Neural progenitor cell (in vitro differentiated cells): ENCODE measurements around the gene INHBA. TPM values are rescaled to one million over a fixed set of nuclear protein-coding genes. Genes with fewer than 3 reads are reported as not detected.

ENCODE experiments used
- DNase-seq: peaks from one replicate; pipeline ENCODE4 v3.0.0-alpha.2; 2016; ENCODE audit warnings: low spot score
- H2AFZ ChIP-seq: fragments of 200-600 bp; sonication (generic); replicated peaks from 2 replicates; pipeline ENCODE4 v1.6.1; 2016; ENCODE audit warnings: antibody characterized with exemption
- H3F3A ChIP-seq: fragments of 200-600 bp; sonication (generic); 2 replicates; pipeline ENCODE4 v1.6.1; 2016; ENCODE audit warnings: antibody characterized with exemption, low read depth
- H3K27ac ChIP-seq: fragments of 200-600 bp; sonication (generic); 2 replicates; pipeline ENCODE4 v1.5.1; 2016; ENCODE audit warnings: mild to moderate bottlenecking
- H3K27me3 ChIP-seq: fragments of 200-600 bp; sonication (generic); 2 replicates; pipeline ENCODE4 v1.6.1; 2016; ENCODE audit warnings: mild to moderate bottlenecking, moderate library complexity
- H3K36me3 ChIP-seq: fragments of 200-600 bp; sonication (generic); 2 replicates; pipeline ENCODE4 v1.5.1; 2016
- H3K4me1 ChIP-seq: fragments of 200-600 bp; sonication (generic); 2 replicates; pipeline ENCODE4 v1.6.1; 2016; ENCODE audit warnings: mixed run types
- H3K4me2 ChIP-seq: fragments of 200-600 bp; sonication (generic); 2 replicates; pipeline ENCODE4 v1.6.1; 2016
- H3K4me3 ChIP-seq: fragments of 200-600 bp; sonication (generic); 2 replicates; pipeline ENCODE4 v1.5.1; 2016
- H3K79me2 ChIP-seq: fragments of 200-600 bp; sonication (generic); 2 replicates; pipeline ENCODE4 v1.6.1; 2016; ENCODE audit warnings: low read depth
- H3K9ac ChIP-seq: fragments of 200-600 bp; sonication (generic); 2 replicates; pipeline ENCODE4 v1.6.1; 2016
- H3K9me3 ChIP-seq: fragments of 200-600 bp; sonication (generic); 2 replicates; pipeline ENCODE4 v1.5.1; 2016; ENCODE audit warnings: low read depth
- H4K20me1 ChIP-seq: fragments of 200-600 bp; sonication (generic); 2 replicates; pipeline ENCODE4 v1.6.1; 2016; ENCODE audit warnings: low read depth
- H3K27ac Mint-ChIP-seq: 3 replicates; pipeline ENCODE4 v1.8.0; 2021; ENCODE audit warnings: mixed read lengths
- H3K27me3 Mint-ChIP-seq: 2 replicates; pipeline ENCODE4 v1.8.0; 2022; ENCODE audit warnings: low read depth, mild to moderate bottlenecking, inconsistent platforms, moderate library complexity, mixed read lengths; ENCODE audit not compliant: insufficient read depth
- H3K36me3 Mint-ChIP-seq: 3 replicates; pipeline ENCODE4 v1.8.0; 2021; ENCODE audit warnings: mixed read lengths
- H3K4me1 Mint-ChIP-seq: 3 replicates; pipeline ENCODE4 v1.8.0; 2021; ENCODE audit warnings: mixed read lengths
- H3K4me3 Mint-ChIP-seq: 3 replicates; pipeline ENCODE4 v1.8.0; 2021; ENCODE audit warnings: mild to moderate bottlenecking, moderate library complexity, mixed read lengths
- H3K9me3 Mint-ChIP-seq: 3 replicates; pipeline ENCODE4 v1.8.0; 2020; ENCODE audit warnings: mixed read lengths
- EZH2 ChIP-seq: fragments of 200-600 bp; sonication (generic); IDR thresholded peaks from 2 replicates; pipeline ENCODE4 v1.6.1; 2017; ENCODE audit warnings: antibody characterized with exemption, mild to moderate bottlenecking, moderate library complexity
- EZH2phosphoT487 ChIP-seq: fragments of 200-600 bp; sonication (generic); IDR thresholded peaks from 2 replicates; pipeline ENCODE4 v1.6.1; 2017; ENCODE audit warnings: antibody characterized with exemption
- total RNA-seq: library from RNA; depleted of rRNA; stranded (reverse); fragments of >200 nt; gene quantifications from 2 replicates; pipeline ENCODE4 v1.2.3, GENCODE V29; 2015; ENCODE audit warnings: low replicate concordance
- TF ChIP-seq, protein P1 (sequence below): fragments of 200-600 bp; sonication (generic); IDR thresholded peaks from 2 replicates; pipeline ENCODE4 v1.5.1; 2017; ENCODE audit warnings: antibody characterized with exemption, mild to moderate bottlenecking

INHBA gene
- total RNA-seq, 1 donor from 2014 or later: 0.09 TPM

DNA sequence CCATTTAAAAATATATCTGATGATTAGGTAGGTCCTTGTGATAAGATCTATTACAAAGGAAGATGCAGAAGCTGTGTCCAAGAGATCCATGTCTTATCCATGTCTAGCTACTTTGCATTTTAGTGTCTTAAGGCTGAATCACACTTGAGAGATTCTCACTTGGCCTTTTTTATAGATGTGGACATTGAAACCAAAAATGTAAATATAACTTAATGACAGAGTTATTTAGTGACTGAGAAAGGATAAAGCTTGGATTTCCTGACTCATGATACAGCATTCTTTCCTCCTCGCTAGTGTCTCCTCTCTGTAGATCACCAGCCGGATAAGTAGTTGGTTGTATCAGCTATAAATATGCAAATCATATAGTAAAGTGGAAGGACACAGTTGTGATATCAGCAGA lies 23.3 kb downstream of the INHBA start:
- H3K27me3 ChIP-seq: no peaks in the 10 kb centered on the region
- no peak overlapping the region for H3K4me2 ChIP-seq
- H3K4me3 ChIP-seq: no peak overlapping the region
- no peak for DNase-seq
- no peaks in the 10 kb centered on the region for H3K36me3 ChIP-seq
- H3K27me3 Mint-ChIP-seq: no peaks in the 10 kb centered on the region
- no peak overlapping the region for H3K27ac Mint-ChIP-seq
- H3F3A ChIP-seq: peaks cover 9% of the 10 kb centered on the region
- H3K4me1 Mint-ChIP-seq: no peaks in the 10 kb centered on the region
- peaks cover 14% of the 10 kb centered on the region for H3K4me1 ChIP-seq
- H3K4me3 Mint-ChIP-seq: no peak overlapping the region
- H3K36me3 Mint-ChIP-seq: no peaks in the 10 kb centered on the region
- no peak overlapping the region for H3K27ac ChIP-seq
- H3K9ac ChIP-seq: no peak overlapping the region
- H4K20me1 ChIP-seq: no peaks in the 10 kb centered on the region
- H3K9me3 ChIP-seq: no peaks in the 10 kb centered on the region
- no peaks in the 10 kb centered on the region for H3K79me2 ChIP-seq
- H3K9me3 Mint-ChIP-seq: no peaks in the 10 kb centered on the region
- no peak for TF ChIP-seq EZH2
- H2AFZ ChIP-seq: no peak overlapping the region

DNA sequence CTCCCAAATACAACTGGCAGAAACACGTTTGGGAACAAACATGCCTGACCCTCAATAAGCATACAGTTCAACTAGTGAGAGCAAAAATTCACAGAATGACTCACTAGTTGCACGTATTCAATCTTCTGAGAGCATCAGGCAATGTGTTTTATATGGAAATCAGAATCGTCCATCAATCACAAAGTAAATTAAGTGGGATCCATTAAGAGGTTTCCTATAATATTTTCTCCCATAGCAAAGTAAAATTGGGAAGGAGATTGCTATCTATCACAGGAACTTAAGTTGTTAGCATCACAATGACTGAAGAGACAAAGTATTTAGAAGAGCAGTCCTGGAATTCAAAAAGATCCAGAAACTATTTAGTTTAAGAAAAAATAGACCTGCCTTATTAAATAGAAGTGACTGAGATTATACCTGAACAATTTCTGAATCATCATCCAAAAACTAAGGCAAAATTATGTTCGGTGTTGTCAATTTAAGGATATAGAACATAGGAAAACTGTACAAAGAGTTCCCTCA lies 28.3 kb downstream of the INHBA start:
- no peaks in the 10 kb centered on the region for H3K36me3 Mint-ChIP-seq
- H3K4me1 ChIP-seq: no peaks in the 10 kb centered on the region
- H3K9ac ChIP-seq: no peak overlapping the region
- no peaks in the 10 kb centered on the region for H3K9me3 ChIP-seq
- no peaks in the 10 kb centered on the region for H3K27me3 Mint-ChIP-seq
- H3K36me3 ChIP-seq: no peaks in the 10 kb centered on the region
- H3K27ac ChIP-seq: no peak overlapping the region
- no peaks in the 10 kb centered on the region for H3K27me3 ChIP-seq
- H2AFZ ChIP-seq: no peak overlapping the region
- DNase-seq: no peak
- H3K27ac Mint-ChIP-seq: no peak overlapping the region
- no peak overlapping the region for H3K4me3 ChIP-seq
- no peaks in the 10 kb centered on the region for H3K79me2 ChIP-seq
- no peak overlapping the region for H3K4me2 ChIP-seq
- no peaks in the 10 kb centered on the region for H3F3A ChIP-seq
- no peaks in the 10 kb centered on the region for H3K4me1 Mint-ChIP-seq
- no peak for TF ChIP-seq EZH2phosphoT487
- TF ChIP-seq, protein P1, sequence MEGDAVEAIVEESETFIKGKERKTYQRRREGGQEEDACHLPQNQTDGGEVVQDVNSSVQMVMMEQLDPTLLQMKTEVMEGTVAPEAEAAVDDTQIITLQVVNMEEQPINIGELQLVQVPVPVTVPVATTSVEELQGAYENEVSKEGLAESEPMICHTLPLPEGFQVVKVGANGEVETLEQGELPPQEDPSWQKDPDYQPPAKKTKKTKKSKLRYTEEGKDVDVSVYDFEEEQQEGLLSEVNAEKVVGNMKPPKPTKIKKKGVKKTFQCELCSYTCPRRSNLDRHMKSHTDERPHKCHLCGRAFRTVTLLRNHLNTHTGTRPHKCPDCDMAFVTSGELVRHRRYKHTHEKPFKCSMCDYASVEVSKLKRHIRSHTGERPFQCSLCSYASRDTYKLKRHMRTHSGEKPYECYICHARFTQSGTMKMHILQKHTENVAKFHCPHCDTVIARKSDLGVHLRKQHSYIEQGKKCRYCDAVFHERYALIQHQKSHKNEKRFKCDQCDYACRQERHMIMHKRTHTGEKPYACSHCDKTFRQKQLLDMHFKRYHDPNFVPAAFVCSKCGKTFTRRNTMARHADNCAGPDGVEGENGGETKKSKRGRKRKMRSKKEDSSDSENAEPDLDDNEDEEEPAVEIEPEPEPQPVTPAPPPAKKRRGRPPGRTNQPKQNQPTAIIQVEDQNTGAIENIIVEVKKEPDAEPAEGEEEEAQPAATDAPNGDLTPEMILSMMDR: no peak
- TF ChIP-seq EZH2: no peak
- H4K20me1 ChIP-seq: no peaks in the 10 kb centered on the region
- H3K4me3 Mint-ChIP-seq: no peak overlapping the region
- H3K9me3 Mint-ChIP-seq: no peaks in the 10 kb centered on the region

DNA sequence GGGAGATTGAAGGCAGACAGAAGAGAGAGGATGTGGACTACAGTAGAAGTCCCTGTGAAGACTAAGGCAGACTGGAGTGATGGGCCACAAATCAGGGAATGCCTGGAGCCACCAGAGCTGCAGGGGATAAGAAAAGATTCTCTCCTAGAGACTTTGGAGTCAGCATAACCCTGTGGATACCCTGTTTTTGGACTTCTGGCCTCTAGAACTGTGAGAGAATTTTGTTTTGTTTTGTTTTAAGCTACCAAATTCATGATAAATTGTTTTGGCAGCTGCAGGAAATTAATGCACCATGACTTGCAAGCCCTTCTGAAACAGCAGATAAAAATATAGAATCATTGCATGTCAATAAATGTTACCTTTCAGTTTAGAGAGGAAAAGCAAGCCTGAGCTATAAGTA lies 41.3 kb downstream of the INHBA start:
- Mint-ChIP-seq H3K9me3 (no peaks in the 10 kb centered on the region), H3K4me1 (no peaks in the 10 kb centered on the region), H3K27ac (no peak overlapping the region), H3K27me3 (no peaks in the 10 kb centered on the region), H3K36me3 (no peaks in the 10 kb centered on the region), H3K4me3 (no peak overlapping the region)
- H3K9ac ChIP-seq: no peak overlapping the region
- no peak for DNase-seq
- H3K36me3 ChIP-seq: no peaks in the 10 kb centered on the region
- no peaks in the 10 kb centered on the region for H4K20me1 ChIP-seq
- H3K4me2 ChIP-seq: no peak overlapping the region
- no peaks in the 10 kb centered on the region for H3K9me3 ChIP-seq
- H2AFZ ChIP-seq: no peak overlapping the region
- H3K79me2 ChIP-seq: no peaks in the 10 kb centered on the region
- H3K27me3 ChIP-seq: no peaks in the 10 kb centered on the region
- no peaks in the 10 kb centered on the region for H3K4me1 ChIP-seq
- no peak overlapping the region for H3K4me3 ChIP-seq
- no peaks in the 10 kb centered on the region for H3F3A ChIP-seq
- TF ChIP-seq, protein P1: no peak
- TF ChIP-seq EZH2: no peak
- TF ChIP-seq EZH2phosphoT487: no peak
- H3K27ac ChIP-seq: no peak overlapping the region

DNA sequence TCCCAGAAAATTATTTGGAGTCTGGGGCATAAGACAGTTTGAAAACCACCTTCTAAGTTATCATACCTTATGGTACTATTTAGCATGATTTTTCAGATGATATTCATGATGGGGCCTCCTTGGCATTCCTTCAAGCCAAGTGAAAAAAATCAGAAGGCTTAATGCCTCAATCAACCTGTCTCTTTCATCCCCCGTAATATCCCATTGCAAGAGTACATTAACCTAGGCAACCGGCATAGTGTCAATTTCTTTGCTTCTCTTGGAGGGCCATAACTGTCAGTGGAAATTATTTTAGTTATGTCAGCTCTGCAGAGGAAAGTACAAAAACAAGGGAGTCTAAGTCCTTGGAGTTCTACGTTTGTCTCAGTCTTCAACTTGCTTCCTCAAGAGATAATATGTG lies 43.4 kb downstream of the INHBA start:
- H3K79me2 ChIP-seq: no peaks in the 10 kb centered on the region
- H3K4me3 Mint-ChIP-seq: no peak overlapping the region
- no peak for TF ChIP-seq EZH2
- TF ChIP-seq EZH2phosphoT487: no peak
- no peak overlapping the region for H3K27ac Mint-ChIP-seq
- no peaks in the 10 kb centered on the region for H3K9me3 ChIP-seq
- H3K9ac ChIP-seq: no peak overlapping the region
- no peaks in the 10 kb centered on the region for H3K4me1 Mint-ChIP-seq
- no peak for DNase-seq
- H3K27me3 ChIP-seq: no peaks in the 10 kb centered on the region
- no peak overlapping the region for H3K27ac ChIP-seq
- H3K9me3 Mint-ChIP-seq: no peaks in the 10 kb centered on the region
- H3K4me3 ChIP-seq: no peak overlapping the region
- no peaks in the 10 kb centered on the region for H3K4me1 ChIP-seq
- no peaks in the 10 kb centered on the region for H3K36me3 ChIP-seq
- no peak overlapping the region for H2AFZ ChIP-seq
- no peak overlapping the region for H3K4me2 ChIP-seq
- H4K20me1 ChIP-seq: no peaks in the 10 kb centered on the region
- no peaks in the 10 kb centered on the region for H3K27me3 Mint-ChIP-seq
- H3F3A ChIP-seq: no peaks in the 10 kb centered on the region
- no peaks in the 10 kb centered on the region for H3K36me3 Mint-ChIP-seq
